SK-N-SH treated with all-trans-retinoic acid at 6 μM for 48 hours (cell line): ENCODE results near the gene ATP5F1E.

Experiments used
- CSDC2 ChIP-seq: fragments of 250-450 bp; sonication (Bioruptor Pico); IDR thresholded peaks from 2 replicates; pipeline ENCODE4 v1.5.0; 2020; ENCODE audit warnings: mild to moderate bottlenecking, moderate library complexity
- ISL1 ChIP-seq: fragments of 250-450 bp; sonication (Bioruptor Pico); IDR thresholded peaks from 2 replicates; pipeline ENCODE4 v2.1.2; 2022; ENCODE audit warnings: mild to moderate bottlenecking, moderate library complexity
- ZNF70 ChIP-seq: fragments of 450-650 bp; formaldehyde crosslinking; IDR thresholded peaks from 2 replicates; pipeline ENCODE4 v1.5.0; 2020; ENCODE audit warnings: mild to moderate bottlenecking, moderate library complexity
- TF ChIP-seq, protein P1 (sequence below): fragments of 250-450 bp; sonication (Bioruptor Pico); IDR thresholded peaks from 2 replicates; pipeline ENCODE4 v1.5.1; 2020; ENCODE audit warnings: low read depth, mild to moderate bottlenecking, moderate library complexity
- TF ChIP-seq, protein P2 (sequence below): fragments of 250-450 bp; sonication (Bioruptor Pico); IDR thresholded peaks from 2 replicates; pipeline ENCODE4 v1.8.0; 2020; ENCODE audit warnings: mild to moderate bottlenecking, moderate library complexity, borderline replicate concordance

DNA sequence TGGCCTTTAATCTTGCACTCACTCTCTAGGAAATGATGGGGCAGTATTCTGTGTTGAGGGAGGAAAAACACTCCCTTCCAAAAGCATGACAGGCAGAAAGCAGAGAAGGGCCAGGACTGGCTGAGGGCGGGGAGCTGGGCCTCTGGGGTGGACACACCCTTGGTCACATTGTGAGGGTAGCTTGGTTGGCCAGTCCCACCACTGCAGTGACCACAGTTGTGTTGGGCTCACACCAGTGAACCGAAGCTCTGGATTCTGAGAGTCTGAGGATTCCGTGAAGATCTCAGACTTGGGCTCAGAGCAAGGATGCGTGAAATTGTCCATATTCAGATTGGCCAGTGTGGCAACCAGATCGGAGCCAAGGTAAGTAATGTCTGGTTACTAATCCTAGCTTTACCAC lies 12.9 kb downstream of the ATP5F1E start, which contains the start of gene TUBB1:
- TF ChIP-seq, protein P1, sequence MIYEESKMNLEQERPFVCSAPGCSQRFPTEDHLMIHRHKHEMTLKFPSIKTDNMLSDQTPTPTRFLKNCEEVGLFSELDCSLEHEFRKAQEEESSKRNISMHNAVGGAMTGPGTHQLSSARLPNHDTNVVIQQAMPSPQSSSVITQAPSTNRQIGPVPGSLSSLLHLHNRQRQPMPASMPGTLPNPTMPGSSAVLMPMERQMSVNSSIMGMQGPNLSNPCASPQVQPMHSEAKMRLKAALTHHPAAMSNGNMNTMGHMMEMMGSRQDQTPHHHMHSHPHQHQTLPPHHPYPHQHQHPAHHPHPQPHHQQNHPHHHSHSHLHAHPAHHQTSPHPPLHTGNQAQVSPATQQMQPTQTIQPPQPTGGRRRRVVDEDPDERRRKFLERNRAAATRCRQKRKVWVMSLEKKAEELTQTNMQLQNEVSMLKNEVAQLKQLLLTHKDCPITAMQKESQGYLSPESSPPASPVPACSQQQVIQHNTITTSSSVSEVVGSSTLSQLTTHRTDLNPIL (CRISPR knock-in tag) = no peak
- no peak for TF ChIP-seq ISL1 (CRISPR knock-in tag)
- TF ChIP-seq, protein P2, sequence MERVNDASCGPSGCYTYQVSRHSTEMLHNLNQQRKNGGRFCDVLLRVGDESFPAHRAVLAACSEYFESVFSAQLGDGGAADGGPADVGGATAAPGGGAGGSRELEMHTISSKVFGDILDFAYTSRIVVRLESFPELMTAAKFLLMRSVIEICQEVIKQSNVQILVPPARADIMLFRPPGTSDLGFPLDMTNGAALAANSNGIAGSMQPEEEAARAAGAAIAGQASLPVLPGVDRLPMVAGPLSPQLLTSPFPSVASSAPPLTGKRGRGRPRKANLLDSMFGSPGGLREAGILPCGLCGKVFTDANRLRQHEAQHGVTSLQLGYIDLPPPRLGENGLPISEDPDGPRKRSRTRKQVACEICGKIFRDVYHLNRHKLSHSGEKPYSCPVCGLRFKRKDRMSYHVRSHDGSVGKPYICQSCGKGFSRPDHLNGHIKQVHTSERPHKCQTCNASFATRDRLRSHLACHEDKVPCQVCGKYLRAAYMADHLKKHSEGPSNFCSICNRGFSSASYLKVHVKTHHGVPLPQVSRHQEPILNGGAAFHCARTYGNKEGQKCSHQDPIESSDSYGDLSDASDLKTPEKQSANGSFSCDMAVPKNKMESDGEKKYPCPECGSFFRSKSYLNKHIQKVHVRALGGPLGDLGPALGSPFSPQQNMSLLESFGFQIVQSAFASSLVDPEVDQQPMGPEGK (CRISPR knock-in tag) = no peak
- no peak for TF ChIP-seq ZNF70 (CRISPR knock-in tag)
- no peak for TF ChIP-seq CSDC2 (CRISPR knock-in tag)
